WERI-Rb-1 (cell line): ENCODE measurements around the gene ANO3.

Experiments used
- DNase-seq: peaks from one replicate; pipeline ENCODE4 v3.0.0-alpha.2; 2020
- H3K27ac ChIP-seq: fragments of 250-450 bp; sonication (Bioruptor Pico); 2 replicates; pipeline ENCODE4 v1.5.1; 2020; ENCODE audit warnings: mild to moderate bottlenecking, moderate library complexity
- H3K27me3 ChIP-seq: fragments of 250-450 bp; sonication (Bioruptor Pico); 2 replicates; pipeline ENCODE4 v1.5.1; 2021; ENCODE audit warnings: mild to moderate bottlenecking, low read depth, moderate library complexity; ENCODE audit not compliant: insufficient read depth, severe bottlenecking
- H3K36me3 ChIP-seq: fragments of 250-450 bp; sonication (Bioruptor Pico); 2 replicates; pipeline ENCODE4 v1.5.1; 2020; ENCODE audit warnings: mild to moderate bottlenecking, moderate library complexity
- H3K4me3 ChIP-seq: 2 replicates; pipeline ENCODE4 v1.5.1; 2011; ENCODE audit warnings: low read depth, mild to moderate bottlenecking, control low read depth, low read length
- H3K9me3 ChIP-seq: fragments of 250-450 bp; sonication (Bioruptor Pico); 2 replicates; pipeline ENCODE4 v1.5.1; 2021; ENCODE audit warnings: mild to moderate bottlenecking, moderate library complexity; ENCODE audit not compliant: severe bottlenecking
- TF ChIP-seq, protein P1 (sequence below): IDR thresholded peaks from 2 replicates; pipeline ENCODE4 v1.5.1; 2011; ENCODE audit warnings: low read depth, mild to moderate bottlenecking, control low read depth, inconsistent platforms, low read length

The ANO3 gene

GRCh38 chr11:26478710-26479109, 146.8 kb downstream of the ANO3 start:
- Histone ChIP-seq H3K27ac (no peak overlapping the region), H3K9me3 (no peaks in the 10 kb centered on the region), H3K4me3 (no peak overlapping the region), H3K27me3 (peaks cover 3% of the 10 kb centered on the region), H3K36me3 (no peaks in the 10 kb centered on the region)
- no peak for DNase-seq
- TF ChIP-seq, protein P1, sequence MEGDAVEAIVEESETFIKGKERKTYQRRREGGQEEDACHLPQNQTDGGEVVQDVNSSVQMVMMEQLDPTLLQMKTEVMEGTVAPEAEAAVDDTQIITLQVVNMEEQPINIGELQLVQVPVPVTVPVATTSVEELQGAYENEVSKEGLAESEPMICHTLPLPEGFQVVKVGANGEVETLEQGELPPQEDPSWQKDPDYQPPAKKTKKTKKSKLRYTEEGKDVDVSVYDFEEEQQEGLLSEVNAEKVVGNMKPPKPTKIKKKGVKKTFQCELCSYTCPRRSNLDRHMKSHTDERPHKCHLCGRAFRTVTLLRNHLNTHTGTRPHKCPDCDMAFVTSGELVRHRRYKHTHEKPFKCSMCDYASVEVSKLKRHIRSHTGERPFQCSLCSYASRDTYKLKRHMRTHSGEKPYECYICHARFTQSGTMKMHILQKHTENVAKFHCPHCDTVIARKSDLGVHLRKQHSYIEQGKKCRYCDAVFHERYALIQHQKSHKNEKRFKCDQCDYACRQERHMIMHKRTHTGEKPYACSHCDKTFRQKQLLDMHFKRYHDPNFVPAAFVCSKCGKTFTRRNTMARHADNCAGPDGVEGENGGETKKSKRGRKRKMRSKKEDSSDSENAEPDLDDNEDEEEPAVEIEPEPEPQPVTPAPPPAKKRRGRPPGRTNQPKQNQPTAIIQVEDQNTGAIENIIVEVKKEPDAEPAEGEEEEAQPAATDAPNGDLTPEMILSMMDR: no peak

- Histone ChIP-seq H3K9me3 (no peaks in the 10 kb centered on the region), H3K36me3 (no peaks in the 10 kb centered on the region), H3K27ac (no peak overlapping the region), H3K27me3 (peaks cover 3% of the 10 kb centered on the region), H3K4me3 (no peak overlapping the region)
- TF ChIP-seq, protein P1: no peak
- DNase-seq: no peak
These were observed 148.1 kb downstream of the ANO3 start for GRCh38 chr11:26480041-26480440.

GRCh38 chr11:26483108-26483507, 151.2 kb downstream of the ANO3 start:
- Histone ChIP-seq H3K27ac (no peak overlapping the region), H3K27me3 (peaks cover 3% of the 10 kb centered on the region), H3K4me3 (no peak overlapping the region), H3K36me3 (no peaks in the 10 kb centered on the region), H3K9me3 (no peaks in the 10 kb centered on the region)
- TF ChIP-seq, protein P1: no peak
- no peak for DNase-seq

- Histone ChIP-seq H3K4me3 (no peak overlapping the region), H3K27me3 (no peaks in the 10 kb centered on the region), H3K27ac (no peak overlapping the region), H3K9me3 (no peaks in the 10 kb centered on the region), H3K36me3 (no peaks in the 10 kb centered on the region)
- DNase-seq: no peak
- TF ChIP-seq, protein P1: no peak
These were observed 158.6 kb downstream of the ANO3 start for GRCh38 chr11:26490546-26490945.

- Histone ChIP-seq H3K27ac (no peak overlapping the region), H3K9me3 (no peaks in the 10 kb centered on the region), H3K4me3 (no peak overlapping the region), H3K36me3 (no peaks in the 10 kb centered on the region), H3K27me3 (no peaks in the 10 kb centered on the region)
- no peak for DNase-seq
- TF ChIP-seq, protein P1: no peak
These were observed 161.7 kb downstream of the ANO3 start for GRCh38 chr11:26493616-26494015.

DNA sequence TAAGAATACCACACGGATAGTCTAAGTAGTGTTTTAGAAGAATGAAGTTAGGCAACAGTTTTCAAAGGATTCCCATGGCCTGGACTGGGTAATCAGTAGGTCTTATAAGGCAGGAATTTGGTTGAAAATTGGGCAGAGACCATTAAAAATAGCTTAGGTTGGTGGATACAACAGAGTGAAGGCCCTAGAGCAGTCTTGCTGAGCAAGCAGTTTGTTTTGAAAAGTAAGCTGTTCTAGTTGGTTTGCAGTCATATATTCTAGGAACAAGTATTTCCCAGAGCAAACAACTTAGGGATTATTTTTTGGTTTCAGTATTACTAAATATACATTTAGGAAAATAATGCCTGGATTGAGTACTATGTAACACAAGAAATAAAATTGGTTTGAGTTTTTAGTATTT, 175.3 kb downstream of the ANO3 start:
- Histone ChIP-seq H3K4me3 (no peak overlapping the region), H3K36me3 (no peaks in the 10 kb centered on the region), H3K27ac (no peak overlapping the region), H3K27me3 (no peaks in the 10 kb centered on the region), H3K9me3 (no peaks in the 10 kb centered on the region)
- TF ChIP-seq, protein P1: no peak
- DNase-seq: no peak
